Spinal cord (tissue), 10 donors: ENCODE results near the gene TNIP2. TPM values are rescaled to one million over a fixed set of nuclear protein-coding genes. Genes with fewer than 3 reads are reported as not detected.
A peak's percentile ranks its signal among the peaks of the same experiment; 100 is the strongest.

Source experiments
- DNase-seq, 6 donors: peaks; one replicate each; pipeline versions ENCODE4 v3.0.0 to v3.0.0-alpha.2; 2013 to 2015; ENCODE audit warnings: low spot score in 6 of 6, low read depth in 4 of 6
- H3K27ac ChIP-seq: one replicate; pipeline ENCODE4 v1.5.1; 2013; ENCODE audit warnings: low read depth, low read length, control low read depth
- H3K27me3 ChIP-seq: one replicate; pipeline ENCODE4 v1.6.1; 2013; ENCODE audit warnings: low read length; ENCODE audit not compliant: control insufficient read depth, insufficient read depth
- H3K36me3 ChIP-seq: one replicate; pipeline ENCODE4 v1.6.1; 2013; ENCODE audit warnings: low read length; ENCODE audit not compliant: control insufficient read depth, insufficient read depth
- H3K4me1 ChIP-seq: one replicate; pipeline ENCODE4 v1.6.1; 2013; ENCODE audit warnings: low read length; ENCODE audit not compliant: control insufficient read depth, insufficient read depth
- H3K4me3 ChIP-seq: one replicate; pipeline ENCODE4 v1.5.1; 2013; ENCODE audit warnings: low read depth, low read length, control low read depth
- H3K9me3 ChIP-seq: one replicate; pipeline ENCODE4 v1.6.1; 2013; ENCODE audit warnings: low read length; ENCODE audit not compliant: control insufficient read depth, insufficient read depth
- WGBS: methylation state at CpG from one replicate; pipeline ENCODE4 v1.1.5; 2013; ENCODE audit warnings: missing lambda C conversion rate; ENCODE audit not compliant: insufficient coverage; 5-methylcytosine and 5-hydroxymethylcytosine counted together
- polyA plus RNA-seq, 2 donors: library from polyadenylated mRNA; unstranded; fragments of 120-200 nt; gene quantifications; one replicate each; pipeline ENCODE4 v1.2.1, GENCODE V29; 2013; ENCODE audit not compliant: insufficient read length in 2 of 2
- total RNA-seq, 2 donors: library from RNA; depleted of rRNA in 1 of 2; stranded (reverse); fragments of 120-200 nt in 1 of 2; fragments of >200 nt in 1 of 2; gene quantifications; one replicate each; pipeline versions ENCODE4 v1.2.3 to v1.2.4, GENCODE V29; 2013 to 2014
- donor health status: healthy.

Gene TNIP2
- total and polyA plus RNA-seq, 4 donors = 6.6 to 18.6 (median 17.2) TPM

- no peaks in the 10 kb centered on the region for H3K9me3 ChIP-seq
- peaks cover 8% of the 10 kb centered on the region for H3K27me3 ChIP-seq
- H3K36me3 ChIP-seq = peaks cover 11% of the 10 kb centered on the region
- peaks cover 75% of the 10 kb centered on the region for H3K4me1 ChIP-seq
- WGBS = 28% methylated on average over 31 of the region's 34 CpGs
- peak overlapping the region; percentile 57 for H3K27ac ChIP-seq
- DNase-seq = peak in 2 of 6 donors; percentile 20 to 33
- H3K4me3 ChIP-seq = peak overlapping the region; percentile 50
Observed at GRCh38 chr4:2793586-2794485, 37.7 kb upstream of the TNIP2 start.

- 4% methylated on average over 100 of the region's 104 CpGs for WGBS
- Histone ChIP-seq H3K27me3 (peaks cover 8% of the 10 kb centered on the region), H3K27ac (no peak within 1 kb of the TSS), H3K4me3 (peak within 1 kb of the TSS; percentile 50), H3K36me3 (peaks cover 7% of the 10 kb centered on the region), H3K4me1 (peaks cover 75% of the 10 kb centered on the region), H3K9me3 (no peaks in the 10 kb centered on the region)
- DNase-seq = peak in 2 of 6 donors; percentile 69 to 72
Observed at GRCh38 chr4:2792711-2793585, 36.8 kb upstream of the TNIP2 start, which contains the start of gene SH3BP2. Gene SH3BP2, plus strand, starts transcription at chr4:2793085. Its CDS starts 27,533 bp downstream, at chr4:2820618.

GRCh38 chr4:2792396-2792710 is 36.2 kb upstream of the TNIP2 start:
- 73% methylated on average over 6 of the region's 8 CpGs for WGBS
- Histone ChIP-seq H3K4me3 (no peak overlapping the region), H3K27me3 (peaks cover 8% of the 10 kb centered on the region), H3K9me3 (no peaks in the 10 kb centered on the region), H3K4me1 (peaks cover 74% of the 10 kb centered on the region), H3K36me3 (peaks cover 7% of the 10 kb centered on the region), H3K27ac (no peak overlapping the region)
- DNase-seq = no peak

- H3K9me3 ChIP-seq = no peaks in the 10 kb centered on the region
- DNase-seq = peak in 1 of 6 donors; percentile 20
- no peak overlapping the region for H3K4me3 ChIP-seq
- no peak overlapping the region for H3K27ac ChIP-seq
- peaks cover 8% of the 10 kb centered on the region for H3K27me3 ChIP-seq
- peaks cover 68% of the 10 kb centered on the region for H3K4me1 ChIP-seq
- 96% methylated on average over 6 of the region's 10 CpGs for WGBS
- peaks cover 3% of the 10 kb centered on the region for H3K36me3 ChIP-seq
Observed at GRCh38 chr4:2791518-2792395, 35.6 kb upstream of the TNIP2 start.

- Histone ChIP-seq H3K9me3 (no peaks in the 10 kb centered on the region), H3K4me1 (peaks cover 62% of the 10 kb centered on the region), H3K27me3 (peaks cover 8% of the 10 kb centered on the region), H3K36me3 (peaks cover 3% of the 10 kb centered on the region), H3K27ac (no peak overlapping the region), H3K4me3 (no peak overlapping the region)
- WGBS = 73% methylated on average over 14 of the region's 19 CpGs
- peak in 1 of 6 donors; percentile 1 for DNase-seq
Observed at GRCh38 chr4:2790583-2791517, 34.7 kb upstream of the TNIP2 start.

GRCh38 chr4:2789793-2790582 is 33.9 kb upstream of the TNIP2 start:
- WGBS = 77% methylated on average over 17 of the region's 24 CpGs
- DNase-seq = peak in 1 of 6 donors; percentile 7
- Histone ChIP-seq H3K4me3 (no peak overlapping the region), H3K9me3 (no peaks in the 10 kb centered on the region), H3K27ac (no peak overlapping the region), H3K4me1 (peaks cover 53% of the 10 kb centered on the region), H3K27me3 (peaks cover 8% of the 10 kb centered on the region), H3K36me3 (no peaks in the 10 kb centered on the region)

- WGBS = 92% methylated on average over 5 of the region's 5 CpGs
- Histone ChIP-seq H3K27ac (no peak overlapping the region), H3K36me3 (no peaks in the 10 kb centered on the region), H3K4me3 (no peak overlapping the region), H3K4me1 (peaks cover 47% of the 10 kb centered on the region), H3K27me3 (peaks cover 5% of the 10 kb centered on the region), H3K9me3 (no peaks in the 10 kb centered on the region)
- no peak for DNase-seq
Observed at GRCh38 chr4:2789351-2789750, 33.2 kb upstream of the TNIP2 start.

GRCh38 chr4:2788532-2789103 is 32.5 kb upstream of the TNIP2 start:
- H3K9me3 ChIP-seq = no peaks in the 10 kb centered on the region
- 66% methylated on average over 4 of the region's 4 CpGs for whole genome bisulfite sequencing
- H3K4me1 ChIP-seq = peaks cover 40% of the 10 kb centered on the region
- H3K27ac ChIP-seq = no peak overlapping the region
- peaks cover 1% of the 10 kb centered on the region for H3K27me3 ChIP-seq
- DNase-seq = peak in 2 of 6 donors; percentile 34 to 74
- H3K36me3 ChIP-seq = no peaks in the 10 kb centered on the region
- H3K4me3 ChIP-seq = no peak overlapping the region
